ENCODE results near the gene CCDC149. TPM values are rescaled to one million over a fixed set of nuclear protein-coding genes. Genes with fewer than 3 reads are reported as not detected.

The CCDC149 gene
- polyA plus RNA-seq, 1 donor, result 13.8 TPM

DNA sequence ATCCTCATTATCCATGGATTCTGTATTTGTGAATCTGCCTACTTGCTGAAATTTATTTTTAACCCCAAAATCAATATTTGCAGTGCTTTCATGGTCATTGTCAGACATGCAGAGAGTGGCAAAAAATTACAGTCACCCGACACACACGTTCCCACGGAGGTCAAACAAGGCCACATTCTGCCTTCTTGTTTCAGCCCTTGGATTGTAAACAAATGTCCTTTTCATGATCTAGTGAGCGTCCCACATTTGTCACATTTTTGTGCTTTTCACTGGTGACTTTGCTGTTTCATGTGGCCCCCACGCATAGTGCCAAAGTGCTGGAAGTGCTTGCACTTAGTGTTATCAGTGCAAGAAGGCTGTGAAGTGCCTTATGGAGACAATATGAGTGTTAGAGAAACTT lies 72.5 kb downstream of the CCDC149 start:
- no peak for DNase-seq

- no peak for DNase-seq
These were observed 75.1 kb downstream of the CCDC149 start for GRCh38 chr4:24837781-24838180.

- DNase-seq, result no peak
These were observed 75.5 kb downstream of the CCDC149 start for GRCh38 chr4:24837336-24837735.

DNA sequence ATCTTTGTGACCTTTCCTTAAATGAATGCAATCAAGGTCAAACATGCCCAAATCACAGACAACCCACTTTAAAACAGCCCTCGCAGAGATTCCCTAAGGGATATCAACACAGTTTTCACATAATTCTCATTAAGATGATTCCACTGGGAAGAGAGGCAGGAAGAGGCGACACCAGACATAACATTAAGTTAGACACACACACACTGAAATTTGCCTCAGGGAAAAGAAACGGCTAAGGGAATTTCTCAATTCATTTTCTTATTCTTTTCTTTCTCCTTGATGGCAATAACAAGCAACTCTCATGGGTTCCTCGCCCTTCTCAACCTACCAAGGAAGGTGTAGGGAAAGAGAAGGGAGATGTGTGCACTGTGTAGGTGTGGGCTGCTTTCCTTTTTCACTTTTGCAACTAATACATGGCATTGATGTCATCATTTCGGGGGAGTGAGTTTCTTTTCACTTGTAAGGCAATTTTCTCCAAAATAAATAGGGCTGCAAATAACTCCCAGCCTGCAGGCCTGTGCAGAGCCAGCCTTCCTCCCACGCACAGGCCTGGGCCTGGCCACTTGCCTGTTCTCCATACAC lies 76.1 kb downstream of the CCDC149 start:
- no peak for DNase-seq

DNA sequence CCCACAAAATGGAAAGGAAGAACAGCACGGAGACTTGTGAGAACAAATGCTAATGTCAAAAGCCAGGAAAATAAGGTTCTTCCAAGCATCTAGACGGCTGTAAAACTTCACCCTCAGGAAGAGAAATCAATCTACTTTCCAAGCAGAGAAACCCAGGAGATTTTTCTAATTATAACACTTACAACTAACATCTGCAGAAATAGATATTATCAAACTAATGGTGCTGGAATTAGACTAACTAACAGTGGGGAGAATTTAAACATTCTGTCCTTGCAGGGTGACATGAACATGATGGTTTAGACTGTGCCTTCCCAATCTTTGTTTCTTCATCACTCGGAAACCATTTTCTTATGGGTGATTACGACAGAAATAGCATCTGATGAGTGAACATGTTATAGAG lies 77.1 kb downstream of the CCDC149 start:
- no peak for DNase-seq

DNA sequence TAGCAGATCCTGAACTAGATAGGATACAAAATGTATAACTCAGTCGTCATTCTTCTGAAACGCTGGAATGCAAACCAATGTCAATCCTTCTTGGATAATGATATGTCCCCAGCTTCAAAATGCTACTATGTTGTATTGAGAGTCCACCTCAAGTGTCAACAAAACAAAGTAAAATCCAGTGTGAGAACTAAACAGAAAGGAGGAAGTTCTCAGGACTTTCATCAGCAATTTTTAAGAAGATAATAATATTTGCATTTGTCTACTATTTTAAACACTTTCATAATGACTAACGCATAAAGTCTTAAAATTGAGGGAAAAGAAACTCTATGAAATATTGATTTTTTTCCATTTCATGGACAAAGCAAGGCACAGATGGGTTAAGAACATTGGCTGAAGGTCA lies 81.2 kb downstream of the CCDC149 start:
- no peak for DNase-seq

GRCh38 chr4:24824720-24825119 lies 88.1 kb downstream of the CCDC149 start:
- no peak for DNase-seq

GRCh38 chr4:24820541-24820940 lies 92.3 kb downstream of the CCDC149 start:
- no peak for DNase-seq

DNA sequence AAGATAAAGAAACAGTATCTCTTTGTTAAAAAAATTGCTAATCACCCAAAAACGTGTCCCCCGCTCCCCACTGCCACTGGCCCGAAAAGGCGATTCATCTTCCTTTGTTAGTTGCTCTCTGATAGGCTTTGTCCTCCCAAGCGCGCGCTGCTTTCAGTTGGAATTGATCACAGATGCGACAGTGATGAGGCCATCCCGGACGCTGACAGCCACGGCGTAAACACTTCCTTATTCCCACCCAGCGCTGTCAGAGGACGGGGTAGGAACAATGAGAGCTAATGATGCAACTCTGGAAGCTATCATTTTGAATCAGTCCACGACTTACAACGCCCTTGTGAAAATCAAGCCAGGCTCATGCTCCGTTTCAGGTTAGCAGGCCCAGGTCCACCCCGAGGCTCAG lies 96.0 kb downstream of the CCDC149 start:
- DNase-seq, result no peak

DNA sequence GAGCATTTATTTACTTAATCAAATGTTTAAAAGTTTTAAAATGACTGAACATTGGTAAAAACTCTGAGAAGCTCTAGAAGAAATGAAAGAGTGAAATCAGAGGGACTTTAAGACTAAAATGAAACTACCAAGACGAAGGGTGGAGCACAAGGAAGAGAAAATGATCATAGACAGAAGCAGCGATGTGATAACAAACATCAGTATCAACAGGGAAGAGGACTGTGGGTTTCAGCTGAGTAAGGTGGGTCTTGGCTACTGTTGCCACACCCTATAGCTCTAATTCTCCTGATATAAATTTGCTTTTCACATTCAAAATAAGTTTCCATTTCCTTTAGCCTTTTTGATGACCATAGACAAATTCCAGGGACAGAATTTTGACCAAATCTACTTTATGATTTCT lies 99.1 kb downstream of the CCDC149 start:
- no peak for DNase-seq

- no peak for DNase-seq
These were observed 101.8 kb downstream of the CCDC149 start for GRCh38 chr4:24810871-24811631.

DNA sequence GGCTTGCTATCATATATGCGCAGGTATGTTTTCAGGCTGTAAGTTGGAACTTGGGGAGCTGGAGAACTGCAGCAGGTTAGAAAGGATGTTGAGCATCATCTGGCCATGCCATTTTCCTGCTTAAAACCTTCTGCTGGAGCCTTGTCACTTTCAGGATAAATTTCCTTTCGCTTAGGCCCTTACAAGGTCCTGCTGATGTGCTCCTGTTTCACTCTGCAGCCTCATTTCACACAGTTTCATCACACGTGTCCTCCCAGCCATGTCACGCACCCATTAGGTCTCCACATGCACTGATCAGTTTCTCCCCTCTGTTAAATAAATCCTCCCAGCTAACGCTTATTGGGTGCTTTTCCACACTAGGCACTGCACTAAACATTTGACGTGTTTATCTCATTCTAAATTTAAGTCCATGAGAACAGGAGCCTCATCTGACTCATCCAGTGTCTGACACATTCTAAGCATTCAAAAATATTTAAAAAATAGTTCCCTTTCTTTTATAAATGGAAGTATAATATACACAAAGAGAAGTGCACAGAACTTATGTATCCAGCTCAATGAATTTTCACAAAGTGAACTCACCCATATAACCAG lies 102.9 kb downstream of the CCDC149 start:
- no peak for DNase-seq

DNA sequence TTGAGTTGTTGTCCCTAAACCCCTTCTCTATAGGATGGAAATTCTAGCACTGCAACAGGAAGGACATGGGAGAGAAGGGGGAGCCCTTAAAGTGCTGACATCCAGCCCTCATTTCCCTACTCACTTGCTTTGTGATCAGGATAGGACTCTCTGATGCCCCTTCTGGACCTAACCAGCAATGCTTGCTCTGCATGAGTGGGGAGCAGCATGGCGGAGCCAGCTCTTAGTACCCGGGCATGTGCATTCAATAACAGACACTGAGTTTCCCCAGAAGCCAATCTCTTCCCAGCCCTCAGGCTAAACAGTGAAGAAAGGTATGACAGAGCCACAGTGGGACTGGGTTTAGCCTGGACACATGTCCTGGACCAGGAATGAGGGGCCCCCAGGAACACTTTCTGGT lies 103.5 kb downstream of the CCDC149 start:
- DNase-seq, result no peak

GRCh38 chr4:24808955-24809354 lies 103.9 kb downstream of the CCDC149 start:
- DNase-seq, result no peak

- DNase-seq, result no peak
These were observed 104.6 kb downstream of the CCDC149 start for GRCh38 chr4:24808261-24808660.

GRCh38 chr4:24807611-24808010 lies 105.2 kb downstream of the CCDC149 start:
- DNase-seq, result no peak

GRCh38 chr4:24806206-24806990 lies 106.4 kb downstream of the CCDC149 start:
- DNase-seq, result no peak

DNA sequence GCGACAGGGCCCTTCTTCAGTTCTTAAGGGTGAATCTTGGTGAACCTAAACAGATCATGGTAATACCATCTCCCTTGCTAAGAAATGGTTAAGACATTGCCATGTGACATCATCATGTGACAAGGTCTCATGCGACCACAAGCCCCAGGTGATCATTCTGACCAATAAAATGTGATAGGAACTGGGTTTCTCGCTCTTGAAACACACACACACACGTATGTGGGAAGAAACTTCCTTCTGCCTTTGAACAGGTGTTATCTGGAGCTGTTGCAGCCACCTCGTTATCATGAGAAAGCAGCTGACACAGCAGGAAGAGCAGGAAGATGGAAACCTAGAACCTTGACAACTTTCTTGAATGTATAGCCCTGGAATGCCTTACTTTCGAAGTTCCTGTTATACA lies 107.3 kb downstream of the CCDC149 start:
- DNase-seq, result no peak

GRCh38 chr4:24805067-24805466 lies 107.8 kb downstream of the CCDC149 start:
- no peak for DNase-seq

GRCh38 chr4:24802648-24803047 lies 110.2 kb downstream of the CCDC149 start:
- DNase-seq, result no peak

DNA sequence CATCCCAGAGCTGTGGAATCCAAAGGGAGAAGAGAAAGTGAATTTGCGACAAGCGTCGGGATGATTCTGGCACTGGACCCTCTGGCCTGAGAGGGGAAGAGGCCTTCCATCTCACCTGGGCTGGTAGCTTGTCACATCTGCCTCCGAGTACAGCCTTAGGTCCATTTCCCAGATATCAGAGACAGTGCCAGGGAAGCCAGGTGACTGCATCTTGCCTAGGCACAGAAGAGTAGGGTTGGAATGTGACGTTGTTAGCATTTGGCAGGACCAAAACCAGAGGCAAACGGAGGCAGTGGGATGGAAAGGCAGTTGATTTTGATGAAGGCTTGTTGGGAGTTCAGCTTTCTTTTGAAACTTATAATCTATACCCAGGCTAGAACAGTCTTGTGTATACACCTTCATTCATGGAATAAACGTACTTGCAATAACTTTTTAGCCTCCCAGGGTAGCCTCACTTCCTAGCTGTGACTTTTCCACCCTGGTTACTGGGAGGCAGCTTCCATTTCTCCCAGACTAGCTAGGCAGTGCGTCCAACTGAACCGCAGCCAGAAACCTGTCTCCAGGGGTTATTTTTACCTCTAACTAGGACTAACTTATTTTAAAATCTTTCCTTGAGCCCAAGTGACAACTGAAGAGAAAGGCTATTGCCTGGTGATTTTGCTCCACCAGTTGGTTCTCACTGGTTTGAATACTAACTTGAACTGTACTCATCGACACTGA lies 111.5 kb downstream of the CCDC149 start:
- DNase-seq, result no peak

DNA sequence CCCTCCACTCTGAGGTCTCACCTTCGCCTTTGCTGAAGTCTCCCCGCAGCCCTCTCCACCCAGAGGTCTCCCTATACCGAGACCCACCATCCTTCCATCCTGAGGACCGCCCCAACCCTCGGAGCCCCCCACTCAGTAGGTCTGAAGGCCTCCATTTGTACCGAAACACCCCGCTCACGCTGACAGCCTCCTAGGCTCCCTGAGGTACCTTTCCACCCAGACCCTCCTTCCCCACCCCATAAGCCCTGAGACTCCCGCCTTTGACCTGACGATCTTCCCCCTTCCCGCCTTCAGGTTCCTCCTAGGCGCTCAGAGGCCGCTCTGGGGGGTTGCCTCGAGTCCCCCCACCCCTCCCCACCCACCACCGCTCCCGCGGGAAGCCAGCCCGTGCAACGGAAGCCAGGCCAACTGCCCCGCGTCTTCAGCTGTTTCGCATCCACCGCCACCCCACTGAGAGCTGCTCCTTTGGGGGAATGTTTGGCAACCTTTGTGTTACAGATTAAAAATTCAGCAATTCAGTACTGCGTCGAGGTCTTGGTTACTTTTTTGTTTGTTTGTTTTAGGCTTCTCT lies 112.4 kb downstream of the CCDC149 start:
- DNase-seq, result no peak

Measured in hindlimb muscle (tissue), 1 donor.